Activated naive CD8-positive, alpha-beta T cell treated with anti-CD3 and anti-CD28 coated beads, Interleukin-2, amount 50 U/mL, for 16 hours (primary cell): ENCODE results near the gene CSNK1D.
"Not testable (repeated sequence)": the region's sequence is repeated elsewhere in the genome, so short reads cannot be mapped to it uniquely, and the experiment has no call there.

Source experiments
- DNase-seq: peaks from one replicate; pipeline ENCODE4 v3.0.0-alpha.2; 2020; ENCODE audit warnings: low read depth, low spot score

The CSNK1D gene

DNA sequence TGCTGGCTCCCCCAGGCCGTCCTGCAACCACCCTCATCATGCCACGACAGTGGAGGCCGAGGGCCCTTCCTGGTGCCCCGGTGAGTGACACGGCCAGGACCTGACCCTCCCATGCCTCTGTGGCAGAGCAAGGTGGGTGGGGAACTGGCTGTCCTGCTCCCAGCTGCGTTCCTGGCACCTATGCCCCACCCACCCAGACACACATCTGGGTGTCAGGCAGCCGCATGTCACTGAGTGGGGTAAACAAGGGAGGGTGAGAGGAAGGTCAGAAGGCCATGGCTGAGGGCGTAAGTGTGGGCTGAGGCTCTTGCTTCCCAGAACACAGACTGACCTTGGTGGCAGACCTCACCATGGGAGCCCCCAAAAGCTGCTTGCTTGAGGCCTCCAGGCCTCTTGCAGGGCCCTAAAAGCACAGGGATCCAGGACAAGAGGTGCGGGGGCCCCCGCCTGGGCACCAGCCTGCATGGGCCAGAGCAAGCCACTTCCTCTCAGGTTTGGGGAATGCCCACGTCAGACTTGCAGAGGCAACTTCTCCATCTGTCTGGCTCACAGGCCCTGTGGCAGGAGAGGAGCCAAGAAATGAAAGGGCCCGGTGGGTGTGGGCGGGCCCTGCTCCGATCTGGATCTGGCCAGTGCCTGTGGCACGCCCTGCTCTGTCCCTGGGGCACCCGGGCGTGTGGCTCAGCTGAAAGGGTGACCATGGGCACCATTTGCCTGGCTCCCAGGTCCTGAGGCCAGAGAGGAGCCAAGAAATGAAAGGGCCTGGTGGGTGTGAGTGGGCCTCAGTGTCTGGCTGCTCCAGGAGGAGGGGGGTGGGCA, 57.0 kb downstream of the CSNK1D start:
- no peak for DNase-seq

DNA sequence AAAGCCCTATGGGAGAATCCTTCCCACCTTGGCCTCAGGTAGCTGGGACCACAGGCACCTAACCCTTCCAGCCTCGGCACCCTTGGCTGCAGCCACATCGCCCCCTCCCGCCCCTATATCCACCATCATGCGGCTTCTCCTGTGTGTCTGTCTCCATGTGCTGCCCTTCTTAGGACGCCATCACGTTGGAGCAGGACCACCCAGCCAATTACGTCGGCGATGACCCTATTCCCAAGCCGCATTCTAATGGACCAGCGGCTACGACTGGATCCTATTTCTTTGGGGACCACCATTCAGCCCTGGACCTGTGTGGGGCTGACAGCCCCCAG, 57.6 kb downstream of the CSNK1D start:
- DNase-seq: no peak

DNA sequence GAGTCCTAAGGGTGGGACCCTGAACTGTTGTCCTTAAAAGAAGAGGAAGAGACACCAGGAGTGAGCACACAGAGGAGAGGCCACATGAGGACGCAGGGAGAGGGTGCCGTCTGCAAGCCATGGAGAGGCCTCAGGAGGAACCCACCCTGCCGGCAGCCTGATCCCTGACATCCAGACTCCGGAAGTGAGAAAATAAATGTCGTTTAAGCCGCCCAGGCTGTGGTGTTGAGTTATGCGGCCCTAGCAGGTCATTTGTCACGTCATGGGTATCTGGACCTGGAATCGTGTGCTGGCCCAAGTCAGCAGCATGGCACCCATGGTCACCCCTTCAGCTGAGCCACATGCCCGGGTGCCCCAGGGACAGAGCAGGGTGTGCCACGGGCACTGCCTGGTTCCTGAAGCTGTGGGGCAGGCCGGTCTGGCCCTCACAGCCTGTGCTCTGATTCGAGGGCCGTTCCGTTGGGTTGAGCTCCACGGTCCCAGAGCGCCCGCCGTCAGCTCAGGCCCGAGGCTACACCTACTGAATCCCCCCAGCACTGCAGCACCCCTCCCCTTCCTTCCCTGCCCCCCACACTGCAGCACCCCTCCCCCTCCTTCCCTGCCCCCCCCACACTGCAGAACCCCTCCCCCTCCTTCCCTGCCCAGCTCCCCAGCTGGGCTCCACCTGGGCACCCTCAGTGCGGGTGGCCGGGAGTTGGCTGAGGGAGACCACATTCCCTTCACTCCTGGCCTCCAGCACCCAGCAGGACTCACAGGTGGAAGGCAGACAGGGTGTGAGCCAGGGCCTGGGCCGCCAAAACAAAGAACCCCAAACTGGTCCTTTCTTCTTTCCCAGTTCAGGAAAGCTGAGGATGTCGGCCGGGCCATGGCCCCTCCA, 58.2 kb downstream of the CSNK1D start:
- DNase-seq: no peak

DNA sequence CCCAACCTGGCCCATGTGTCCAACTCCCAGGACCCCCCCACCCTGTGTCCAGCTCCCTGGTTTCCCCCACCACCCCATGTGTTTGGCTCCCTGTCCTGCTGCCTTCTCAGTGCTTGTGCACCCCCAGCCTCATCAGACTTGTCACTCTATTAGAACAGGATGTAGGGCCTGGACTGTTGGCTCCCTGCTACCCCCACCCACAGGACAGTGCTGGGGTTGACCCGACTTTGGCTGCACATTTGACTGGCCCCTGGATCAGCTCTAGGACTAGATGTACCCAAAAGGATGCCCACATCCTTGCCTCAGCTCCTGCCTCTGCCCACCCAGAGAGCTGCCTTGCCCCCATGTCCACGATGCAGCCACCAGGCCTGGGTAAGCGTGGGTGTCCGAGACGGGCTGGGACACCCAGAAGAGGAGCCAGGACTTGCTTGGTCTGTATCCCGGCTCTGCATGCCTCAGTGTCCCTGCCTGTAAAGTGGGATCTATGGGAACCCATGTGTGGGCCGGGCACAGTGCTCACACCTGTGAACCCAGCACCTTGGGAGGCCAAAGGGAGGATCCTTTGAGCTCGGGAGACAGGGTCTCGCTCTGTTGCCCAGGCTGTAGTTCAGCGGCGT, 59.4 kb downstream of the CSNK1D start:
- DNase-seq: no peak

DNA sequence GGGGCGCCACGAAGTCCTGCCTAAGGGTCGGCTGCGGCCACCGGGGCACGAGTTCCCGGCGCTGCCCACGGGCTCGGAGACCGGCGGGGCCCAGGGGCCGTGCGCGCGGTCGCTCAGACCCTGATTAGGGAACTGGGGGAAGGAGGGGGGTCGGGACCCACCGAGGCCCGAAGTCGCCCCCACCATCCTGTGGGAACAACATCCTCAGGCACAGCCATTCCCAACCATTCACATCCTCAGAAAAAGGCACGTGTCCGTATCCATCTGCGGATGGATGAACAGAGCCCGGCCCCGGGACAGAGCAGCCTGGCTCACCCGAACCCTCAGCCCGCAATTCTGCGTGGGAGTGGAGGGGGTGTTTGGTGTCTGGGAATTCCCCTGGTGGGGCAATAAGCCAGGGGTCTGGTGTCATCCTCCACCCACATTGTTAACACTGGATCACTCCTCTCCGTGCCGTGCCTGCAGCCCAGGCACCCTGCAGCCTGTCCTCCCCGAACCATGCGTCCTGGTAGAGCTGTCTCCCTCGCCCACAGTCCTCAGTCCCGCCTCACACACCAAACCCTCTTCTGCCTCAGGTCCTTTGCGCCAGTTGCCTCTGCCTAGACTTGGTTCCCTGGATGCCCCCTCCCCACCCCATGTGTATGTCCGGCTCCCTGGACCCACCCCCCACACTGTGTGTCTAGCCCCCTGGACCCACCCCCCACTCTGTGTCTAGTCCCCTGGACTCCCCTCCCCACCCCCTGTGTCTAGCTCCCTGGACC, 60.1 kb downstream of the CSNK1D start:
- peak; percentile 42 for DNase-seq

DNA sequence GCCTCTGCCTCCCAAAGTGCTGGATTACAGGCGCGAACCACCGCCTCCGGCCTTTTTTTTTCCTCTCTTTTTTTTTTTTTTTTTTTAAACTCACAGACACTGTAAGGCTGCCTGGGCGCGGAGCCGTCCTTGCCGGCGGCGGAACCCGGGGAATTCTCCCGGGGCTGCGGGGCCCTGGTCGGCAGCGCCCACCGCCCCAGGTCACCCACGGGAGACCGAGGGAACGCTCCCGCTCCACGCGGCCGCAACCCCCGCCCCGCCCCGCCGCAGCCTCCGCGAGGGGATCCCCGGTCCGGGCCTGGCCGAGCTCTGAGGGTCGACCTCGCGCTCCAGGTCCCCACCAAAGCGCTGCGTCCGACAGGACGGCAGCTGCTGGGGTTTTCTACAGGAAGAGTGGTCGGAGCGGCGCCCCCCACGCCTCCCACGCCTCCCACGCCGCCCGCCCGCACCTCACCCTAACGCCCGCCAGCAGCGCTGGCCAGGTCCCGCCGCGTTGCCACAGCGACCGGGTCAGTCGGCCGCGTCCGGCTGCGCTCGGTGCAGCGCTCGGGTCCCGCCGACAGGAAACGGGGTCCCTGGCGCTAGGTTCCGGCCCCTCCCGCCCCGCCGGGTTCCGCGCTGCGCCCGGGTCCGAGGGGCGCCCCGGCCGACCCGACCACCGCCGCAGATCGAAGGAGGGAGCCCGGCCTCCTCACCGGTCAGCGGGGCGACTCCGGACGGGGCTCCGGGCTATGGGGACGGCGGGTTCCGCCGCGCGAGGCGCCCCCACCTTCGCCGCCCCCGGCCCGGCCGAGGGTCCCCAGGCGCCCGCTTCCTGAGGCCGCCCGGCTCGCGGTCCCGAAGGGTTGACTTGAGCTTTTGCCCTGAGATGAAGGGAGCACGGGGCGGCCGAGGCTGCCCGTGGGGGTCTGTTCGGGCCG, 60.9 kb downstream of the CSNK1D start, which contains the start of gene CCDC57:
Gene CCDC57 (minus strand): TSS at position 512 of the 920 bp plus-strand sequence. CDS start 10,898 bp downstream, outside the sequence.
- peak; percentile 43 for DNase-seq

DNA sequence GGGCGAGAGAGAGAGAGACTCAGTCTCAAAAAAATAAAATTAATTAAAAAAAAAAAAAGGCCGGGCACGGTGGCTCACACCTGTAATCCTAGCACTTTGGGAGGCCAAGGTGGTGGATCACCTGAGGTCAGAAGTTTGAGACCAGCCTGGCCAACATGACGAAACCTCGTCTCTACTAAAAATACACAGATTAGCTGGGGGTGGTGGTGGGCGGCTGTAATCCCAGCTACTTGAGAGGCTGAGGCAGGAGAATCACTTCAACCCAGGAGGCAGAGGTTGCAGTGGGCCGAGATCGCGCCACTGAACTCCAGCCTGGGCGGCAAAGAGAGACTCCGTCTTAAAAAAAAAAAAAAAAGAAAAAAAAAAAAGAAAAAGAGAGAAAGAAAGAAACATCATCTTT, 62.8 kb downstream of the CSNK1D start:
- DNase-seq: not testable (repeated sequence)

DNA sequence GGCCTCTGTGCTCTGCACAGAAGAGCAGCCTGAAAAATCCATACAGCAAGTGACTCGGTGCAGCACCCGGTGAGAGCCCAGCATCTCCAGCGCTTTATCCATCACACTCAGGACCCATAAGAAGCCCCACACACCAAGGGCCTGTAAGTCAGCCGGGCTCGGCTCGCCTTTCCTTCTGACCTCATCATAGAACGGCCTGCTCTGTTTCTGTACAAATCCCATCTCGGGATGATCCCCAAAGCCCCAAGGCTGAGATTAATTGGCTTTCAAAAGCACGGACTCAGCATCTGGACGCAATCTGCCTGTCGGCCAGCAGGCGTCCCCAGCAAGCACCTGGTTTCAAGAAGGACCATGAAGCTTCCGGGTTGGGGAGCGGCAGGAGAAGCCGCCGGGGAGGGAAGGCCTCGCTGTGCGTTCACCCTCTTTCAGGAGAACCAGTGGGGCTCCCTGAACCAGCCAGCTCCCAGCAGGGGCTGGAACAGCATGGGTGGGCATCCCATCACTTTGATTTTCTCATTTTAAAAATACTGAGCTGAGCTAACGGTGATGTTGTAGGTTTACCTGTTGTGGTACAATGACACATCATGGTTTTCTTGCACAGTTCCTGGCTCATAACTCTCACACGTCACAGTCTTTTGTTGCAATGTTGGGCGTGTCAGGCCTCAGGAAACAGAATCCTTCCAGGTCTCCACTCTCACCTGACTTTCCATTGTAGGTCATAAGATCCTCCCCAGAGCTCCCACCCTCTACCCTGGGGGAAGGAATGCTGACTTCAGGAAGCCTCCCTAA, 67.6 kb downstream of the CSNK1D start:
- peak; percentile 39 for DNase-seq

DNA sequence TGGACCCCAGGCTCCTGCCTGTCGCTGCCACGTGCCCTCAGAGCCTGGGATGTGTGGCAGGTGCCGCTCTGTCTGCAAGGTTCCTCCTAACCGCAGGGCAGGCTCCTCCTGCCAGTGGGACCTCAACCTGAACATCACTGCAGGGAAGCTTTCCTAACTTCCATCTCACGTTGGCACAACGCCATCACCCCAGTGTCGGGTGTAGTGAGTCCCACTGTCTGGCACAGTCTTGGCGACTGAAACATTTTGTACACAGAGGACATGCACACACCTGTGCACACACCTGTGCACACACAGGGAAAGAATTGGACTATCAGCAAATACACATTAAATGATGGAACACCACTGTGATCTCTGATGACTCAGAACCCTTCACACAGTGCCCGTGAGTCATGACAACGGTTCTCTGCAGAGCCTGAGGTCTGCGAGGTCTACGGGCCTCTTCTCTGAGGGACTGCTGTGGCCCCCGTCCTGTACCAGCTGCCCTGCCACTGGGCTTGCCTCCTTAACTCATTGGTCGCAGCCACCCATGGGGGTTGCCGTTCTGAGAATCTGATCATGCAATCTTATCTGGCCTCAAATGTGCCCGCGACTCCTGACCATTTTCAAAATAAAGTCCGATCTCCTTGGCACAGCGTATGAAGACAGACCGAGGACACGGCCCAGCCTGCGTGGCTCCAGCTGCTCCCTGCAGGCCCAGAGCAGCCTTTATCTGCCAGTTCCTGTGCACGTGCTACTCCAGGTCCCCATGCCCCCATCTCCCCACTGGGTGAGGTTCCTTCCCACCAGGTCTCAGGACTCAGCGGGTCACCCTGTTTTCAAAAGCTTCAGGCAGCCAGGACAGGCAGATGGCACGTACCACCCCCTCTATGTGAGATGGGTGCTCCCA, 68.4 kb downstream of the CSNK1D start:
- DNase-seq: no peak

DNA sequence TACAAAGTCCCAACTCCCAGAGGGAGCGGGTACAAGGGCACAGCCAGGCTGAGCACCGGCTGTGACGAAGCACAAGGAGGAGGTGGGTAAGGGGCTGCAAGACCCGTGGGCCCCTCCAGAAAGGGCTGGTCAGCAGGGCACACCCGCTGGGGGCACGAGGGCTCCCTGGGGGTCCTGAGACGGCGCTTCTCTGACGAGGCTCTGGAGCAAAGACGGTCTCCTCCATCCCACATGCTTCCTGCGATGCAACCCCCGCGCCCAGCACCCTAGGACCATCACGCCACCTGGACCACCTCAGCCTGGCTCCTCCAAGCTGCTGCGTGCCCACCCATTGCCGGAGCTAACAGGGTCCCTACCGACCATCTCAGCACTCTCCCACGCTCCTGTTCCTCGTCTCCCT, 69.6 kb downstream of the CSNK1D start:
- DNase-seq: no peak

DNA sequence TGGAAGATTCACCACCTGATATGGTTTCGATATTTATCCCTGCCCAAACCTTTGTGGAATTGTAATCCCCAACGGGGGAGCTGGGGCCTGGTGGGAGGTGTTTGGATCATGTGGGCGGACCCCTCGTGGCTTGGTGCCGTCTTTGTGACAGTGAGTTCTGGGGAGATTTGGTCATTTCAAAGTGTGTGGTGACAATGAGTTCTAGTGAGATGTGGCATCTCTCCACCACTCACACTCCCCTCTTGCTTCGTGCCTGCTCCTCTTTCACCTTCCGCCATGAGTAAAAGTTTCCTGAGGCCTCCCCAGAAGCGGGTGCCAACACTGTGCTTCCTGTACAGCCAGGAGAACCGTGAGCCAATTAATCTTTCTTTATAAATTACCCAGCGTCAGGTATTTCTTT, 70.5 kb downstream of the CSNK1D start:
- no peak for DNase-seq

DNA sequence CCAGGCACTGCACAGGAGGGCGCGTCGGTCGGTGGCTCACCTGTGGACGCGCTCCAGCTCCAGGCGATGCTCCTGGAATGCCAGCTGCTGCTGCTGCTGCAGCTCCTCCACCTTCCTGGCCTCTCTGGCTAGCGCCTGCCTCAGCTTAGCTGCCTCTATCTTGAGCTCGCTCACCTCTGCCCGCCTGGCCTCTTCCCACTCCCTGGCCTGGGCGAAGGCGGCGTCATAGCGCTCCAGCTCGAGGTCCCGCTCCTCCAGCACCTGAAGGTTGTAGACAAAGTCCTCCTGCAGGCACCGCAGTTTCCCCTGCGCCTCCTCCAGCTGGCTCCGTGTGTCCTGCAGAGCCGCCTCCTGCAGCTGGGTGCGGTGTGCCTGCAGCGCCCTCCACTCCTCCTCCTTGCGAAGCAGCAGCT, 72.0 kb downstream of the CSNK1D start:
- DNase-seq: no peak

DNA sequence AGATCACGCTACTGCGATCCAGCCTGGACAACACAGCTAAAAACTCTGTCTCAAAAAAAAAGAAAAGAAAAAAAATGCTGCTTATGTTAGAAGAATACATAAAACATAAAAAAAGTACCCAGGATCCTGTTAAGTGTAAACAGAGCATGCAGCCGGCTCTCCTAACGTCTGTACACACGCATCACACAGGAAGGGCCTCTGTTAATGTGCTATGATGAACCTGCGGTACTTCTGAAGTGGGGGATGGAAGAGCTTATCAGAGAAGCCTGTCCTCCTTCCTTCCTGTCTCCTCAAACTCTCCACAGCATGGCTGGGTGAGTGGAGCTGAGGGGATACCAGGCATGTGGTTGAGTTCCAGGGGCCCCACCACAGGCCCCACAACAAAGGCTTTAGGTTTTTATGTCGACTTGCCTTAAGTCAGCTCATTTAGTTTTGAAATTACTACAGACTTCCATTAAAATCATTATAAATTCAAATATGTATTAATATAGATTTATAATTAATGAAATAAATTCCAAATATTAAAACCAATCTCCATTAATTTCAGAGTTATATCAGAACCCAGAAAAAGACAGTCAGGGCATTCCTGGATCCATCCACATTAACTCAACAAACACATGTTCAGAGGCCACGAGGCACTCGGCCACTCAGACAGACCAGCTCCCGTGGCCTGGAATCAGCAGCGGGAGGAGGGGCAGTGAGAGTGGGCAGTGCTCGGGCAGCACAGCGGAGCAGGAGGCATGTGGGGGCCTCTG, 72.6 kb downstream of the CSNK1D start:
- DNase-seq: no peak

DNA sequence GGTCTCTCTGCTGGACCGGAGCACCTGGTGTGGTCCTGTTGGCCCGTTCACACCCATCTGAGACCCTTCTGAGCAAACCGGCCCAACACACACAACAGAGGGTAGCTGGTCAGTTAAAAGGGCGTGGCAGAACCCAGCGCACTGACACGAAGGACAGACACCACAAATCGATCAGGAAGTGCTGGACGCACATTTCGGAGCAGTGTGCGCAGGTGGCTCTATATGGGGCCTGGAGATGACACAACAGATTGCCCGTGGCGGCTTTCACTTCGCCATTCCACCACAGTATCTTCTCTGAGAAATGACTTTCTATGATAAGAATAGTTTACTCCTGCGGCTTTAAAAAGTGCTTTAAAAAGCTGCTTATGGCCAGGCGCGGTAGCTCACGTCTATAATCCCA, 73.4 kb downstream of the CSNK1D start:
- DNase-seq: no peak

DNA sequence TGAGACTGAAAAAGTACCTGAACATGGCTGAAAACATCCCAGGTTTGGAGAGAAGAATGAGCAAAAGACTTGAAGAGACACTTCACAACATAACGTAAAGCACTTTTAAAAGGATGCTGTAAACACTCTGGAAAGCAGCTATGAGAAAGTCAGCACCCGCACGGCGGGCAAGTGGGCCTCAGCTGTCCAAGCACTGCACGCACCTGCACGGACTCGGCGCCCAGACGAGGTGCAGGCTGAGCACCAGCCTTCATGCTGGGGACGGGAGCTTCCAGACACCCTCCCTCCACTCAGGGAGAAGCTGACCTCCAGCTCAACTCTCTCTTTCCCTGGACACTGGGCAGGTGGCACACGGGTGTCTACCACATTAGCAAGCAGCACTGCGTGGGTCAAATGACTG, 74.0 kb downstream of the CSNK1D start:
- DNase-seq: no peak

DNA sequence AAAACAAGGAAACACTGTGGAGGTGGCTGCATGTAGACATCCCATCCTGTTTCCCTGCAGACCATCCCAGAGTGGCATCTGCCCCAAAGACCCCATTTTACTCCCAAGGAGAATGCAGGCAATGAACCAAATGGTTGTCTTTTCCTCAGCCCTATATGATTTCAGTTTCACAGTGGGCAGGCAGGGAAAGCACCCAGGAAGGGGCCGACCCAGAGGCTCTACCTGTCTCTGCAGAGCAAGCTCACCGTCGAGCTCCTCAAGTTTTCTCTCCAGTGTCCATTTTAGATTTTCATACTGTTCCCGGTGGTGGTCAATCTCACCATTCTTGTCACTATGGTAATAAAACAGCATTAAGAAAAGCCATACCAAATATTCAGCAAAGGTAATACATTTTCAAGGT, 75.4 kb downstream of the CSNK1D start:
- no peak for DNase-seq

DNA sequence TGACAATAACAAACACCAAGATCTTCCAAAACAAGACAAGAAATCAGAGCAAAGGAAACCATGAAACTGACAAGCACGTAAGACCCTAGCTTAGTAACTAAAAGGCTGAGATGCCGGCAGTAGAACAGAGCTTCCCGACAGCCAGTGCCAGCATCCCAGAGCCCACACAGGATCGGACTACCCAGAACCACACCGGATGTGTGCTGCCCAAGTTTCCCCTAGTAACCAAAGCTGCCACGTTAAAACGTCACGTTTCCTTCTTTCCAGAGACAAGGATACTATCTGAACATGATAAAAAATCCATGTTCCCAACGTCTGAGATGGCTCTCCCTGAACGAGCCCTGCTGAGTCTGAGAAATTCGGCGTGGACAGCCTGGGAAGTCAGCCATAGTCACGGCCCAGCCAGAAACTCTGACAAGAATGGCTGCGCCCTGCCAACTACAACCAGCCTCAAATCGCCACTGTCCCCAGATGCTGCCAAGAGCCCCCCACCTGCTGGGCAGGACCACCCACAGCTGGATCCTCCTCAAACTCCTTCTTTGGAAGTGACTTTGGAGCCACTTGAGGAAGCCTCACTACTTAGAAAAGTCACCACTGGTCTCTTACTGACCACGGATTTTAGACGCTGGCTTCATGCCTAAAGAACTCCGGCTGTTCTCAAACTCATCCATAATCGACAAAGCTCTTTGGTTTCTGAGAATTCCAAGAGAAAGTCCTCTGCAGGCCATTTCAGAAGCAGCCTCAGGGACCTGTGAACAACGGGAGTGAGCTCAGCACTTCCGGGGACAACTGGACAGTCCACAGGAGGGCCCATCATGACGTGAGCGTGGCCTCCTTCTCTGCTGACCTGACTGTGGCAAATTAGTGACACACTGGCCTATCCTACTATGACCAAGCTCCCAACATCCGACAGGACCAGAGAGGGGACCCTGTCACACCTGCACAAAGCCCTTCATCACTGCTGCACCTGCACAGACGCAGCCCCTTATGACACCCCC, 77.5 kb downstream of the CSNK1D start:
- DNase-seq: no peak
